Karpas-422 (cell line): ENCODE measurements around the gene MYL6B. TPM values are rescaled to one million over a fixed set of nuclear protein-coding genes. Genes with fewer than 3 reads are reported as not detected.

Experiments used
- DNase-seq: peaks from one replicate; pipeline ENCODE4 v3.0.0-alpha.2; 2015
- H2AFZ ChIP-seq: fragments of 200-600 bp; sonication (generic); 2 replicates; pipeline ENCODE4 v1.6.1; 2014; ENCODE audit warnings: antibody characterized with exemption, low read length, mixed read lengths
- H3K27ac ChIP-seq: fragments of 200-600 bp; sonication (generic); 2 replicates; pipeline ENCODE4 v1.5.1; 2014; ENCODE audit warnings: mild to moderate bottlenecking, low read length, moderate library complexity
- H3K27me3 ChIP-seq: fragments of 200-600 bp; sonication (generic); 2 replicates; pipeline ENCODE4 v1.6.1; 2014; ENCODE audit warnings: low read length, mixed read lengths
- H3K36me3 ChIP-seq: fragments of 200-600 bp; sonication (generic); 2 replicates; pipeline ENCODE4 v1.6.1; 2014; ENCODE audit warnings: low read length, mixed read lengths; ENCODE audit not compliant: insufficient read depth
- H3K4me1 ChIP-seq: fragments of 200-600 bp; sonication (generic); 2 replicates; pipeline ENCODE4 v1.6.1; 2014; ENCODE audit warnings: mild to moderate bottlenecking, low read length, mixed read lengths
- H3K4me2 ChIP-seq: fragments of 200-600 bp; sonication (generic); 2 replicates; pipeline ENCODE4 v1.6.1; 2014; ENCODE audit warnings: low read length, low read depth, mild to moderate bottlenecking; ENCODE audit not compliant: poor library complexity, severe bottlenecking
- H3K4me3 ChIP-seq: fragments of 200-600 bp; sonication (generic); 2 replicates; pipeline ENCODE4 v1.5.1; 2014; ENCODE audit warnings: mild to moderate bottlenecking, antibody characterized with exemption, low read length, mixed read lengths
- H3K79me2 ChIP-seq: fragments of 200-600 bp; sonication (generic); 2 replicates; pipeline ENCODE4 v1.6.1; 2014; ENCODE audit warnings: mild to moderate bottlenecking, low read length, mixed read lengths
- H3K9ac ChIP-seq: fragments of 200-600 bp; sonication (generic); 2 replicates; pipeline ENCODE4 v1.6.0; 2014; ENCODE audit warnings: low read length
- H3K9me2 ChIP-seq: fragments of 200-600 bp; sonication (generic), shearing (Covaris generic); replicated peaks from 2 replicates; pipeline ENCODE4 v1.6.0; 2014; ENCODE audit warnings: mild to moderate bottlenecking, low read length, moderate library complexity; ENCODE audit not compliant: insufficient read depth
- H3K9me3 ChIP-seq: fragments of 300-700, 200-600 bp; sonication (generic); 2 replicates; pipeline ENCODE4 v1.6.1; 2014; ENCODE audit warnings: low read length, mixed read lengths
- H4K20me1 ChIP-seq: fragments of 200-600 bp; sonication (generic); 2 replicates; pipeline ENCODE4 v1.6.1; 2014; ENCODE audit warnings: mild to moderate bottlenecking, antibody characterized with exemption, low read length, low read depth; ENCODE audit not compliant: insufficient read depth
- total RNA-seq: library from RNA; depleted of rRNA; stranded (reverse); fragments of >200 nt; shearing (Covaris generic); gene quantifications from 2 replicates; pipeline ENCODE4 v1.2.3, GENCODE V29; 2014; ENCODE audit warnings: low replicate concordance

Gene MYL6B
- total RNA-seq, 1 experiment from 2014 or later: 33.1 TPM

- H4K20me1 ChIP-seq: peaks cover 8% of the 10 kb centered on the region; the same call in 1 of the 2 replicates
- peak within 1 kb of the TSS; percentile 82 for H3K27ac ChIP-seq
- peaks cover 60% of the 10 kb centered on the region for H3K4me1 ChIP-seq
- peak within 1 kb of the TSS; percentile 93 for H3K9ac ChIP-seq
- peak within 1 kb of the TSS; percentile 80 for H3K4me2 ChIP-seq
- no peaks in the 10 kb centered on the region for H3K9me3 ChIP-seq
- H3K79me2 ChIP-seq: peaks cover 29% of the 10 kb centered on the region
- H2AFZ ChIP-seq: peak within 1 kb of the TSS; percentile 55; the same call in 1 of the 2 replicates
- DNase-seq: peak; percentile 99
- H3K4me3 ChIP-seq: peak within 1 kb of the TSS; percentile 84
- no peaks in the 10 kb centered on the region for H3K27me3 ChIP-seq
- peaks cover 32% of the 10 kb centered on the region for H3K36me3 ChIP-seq
- no peaks in the 10 kb centered on the region for H3K9me2 ChIP-seq
Measured at GRCh38 chr12:56158029-56158925, 5.9 kb downstream of the MYL6B start, which contains the start of gene MYL6. MYL6 (plus strand) TSS chr12:56158359; CDS start chr12:56158402, 43 bp downstream.

- peak overlapping the region; percentile 93 for H3K9ac ChIP-seq
- no peaks in the 10 kb centered on the region for H3K9me2 ChIP-seq
- peak overlapping the region; percentile 84 for H3K4me3 ChIP-seq
- no peaks in the 10 kb centered on the region for H3K9me3 ChIP-seq
- H3K79me2 ChIP-seq: peaks cover 27% of the 10 kb centered on the region
- peaks cover 56% of the 10 kb centered on the region for H3K4me1 ChIP-seq
- no peaks in the 10 kb centered on the region for H3K27me3 ChIP-seq
- H3K36me3 ChIP-seq: peaks cover 38% of the 10 kb centered on the region
- H4K20me1 ChIP-seq: peaks cover 8% of the 10 kb centered on the region; the same call in 1 of the 2 replicates
- peak; percentile 61 for DNase-seq
- H3K27ac ChIP-seq: peak overlapping the region; percentile 77
- H2AFZ ChIP-seq: no peak overlapping the region
- peak overlapping the region; percentile 80 for H3K4me2 ChIP-seq
Measured at GRCh38 chr12:56158926-56159461, 6.6 kb downstream of the MYL6B start.

GRCh38 chr12:56159482-56160192, 7.2 kb downstream of the MYL6B start:
- no peaks in the 10 kb centered on the region for H3K9me2 ChIP-seq
- H3K9me3 ChIP-seq: no peaks in the 10 kb centered on the region
- H3K4me2 ChIP-seq: peak overlapping the region; percentile 80
- H3K4me3 ChIP-seq: peak overlapping the region; percentile 84
- H2AFZ ChIP-seq: no peak overlapping the region
- peaks cover 27% of the 10 kb centered on the region for H3K79me2 ChIP-seq
- H3K36me3 ChIP-seq: peaks cover 41% of the 10 kb centered on the region
- H3K27ac ChIP-seq: peak overlapping the region; percentile 77
- no peak for DNase-seq
- peak overlapping the region; percentile 93 for H3K9ac ChIP-seq
- peaks cover 49% of the 10 kb centered on the region for H3K4me1 ChIP-seq
- H4K20me1 ChIP-seq: peaks cover 8% of the 10 kb centered on the region; the same call in 1 of the 2 replicates
- H3K27me3 ChIP-seq: no peaks in the 10 kb centered on the region

- Histone ChIP-seq H3K36me3 (peaks cover 45% of the 10 kb centered on the region), H3K4me1 (peaks cover 49% of the 10 kb centered on the region), H3K4me2 (peak overlapping the region; percentile 80), H3K4me3 (peak overlapping the region; percentile 84), H4K20me1 (peaks cover 8% of the 10 kb centered on the region; the same call in 1 of the 2 replicates), H3K27me3 (no peaks in the 10 kb centered on the region), H3K9me2 (no peaks in the 10 kb centered on the region), H3K9ac (peak overlapping the region; percentile 93), H3K9me3 (no peaks in the 10 kb centered on the region), H3K79me2 (peaks cover 27% of the 10 kb centered on the region), H2AFZ (no peak overlapping the region), H3K27ac (peak overlapping the region; percentile 34; the same call in 1 of the 2 replicates)
- no peak for DNase-seq
Measured at GRCh38 chr12:56160193-56160763, 7.9 kb downstream of the MYL6B start.

- Histone ChIP-seq H3K9ac (peak overlapping the region; percentile 93), H4K20me1 (peaks cover 8% of the 10 kb centered on the region; the same call in 1 of the 2 replicates), H3K4me3 (peak overlapping the region; percentile 84; the same call in 1 of the 2 replicates), H3K27me3 (no peaks in the 10 kb centered on the region), H3K4me2 (peak overlapping the region; percentile 80), H3K4me1 (peaks cover 49% of the 10 kb centered on the region), H3K9me2 (no peaks in the 10 kb centered on the region), H3K9me3 (no peaks in the 10 kb centered on the region), H3K79me2 (peaks cover 27% of the 10 kb centered on the region), H2AFZ (no peak overlapping the region), H3K36me3 (peaks cover 49% of the 10 kb centered on the region), H3K27ac (peak overlapping the region; percentile 34; the same call in 1 of the 2 replicates)
- no peak for DNase-seq
Measured at GRCh38 chr12:56160894-56161689, 8.7 kb downstream of the MYL6B start.

- Histone ChIP-seq H3K9ac (no peak overlapping the region), H3K9me3 (no peaks in the 10 kb centered on the region), H3K27me3 (no peaks in the 10 kb centered on the region), H4K20me1 (peaks cover 8% of the 10 kb centered on the region; the same call in 1 of the 2 replicates), H3K4me2 (no peak overlapping the region), H3K79me2 (peaks cover 27% of the 10 kb centered on the region), H3K4me1 (peaks cover 47% of the 10 kb centered on the region), H3K27ac (no peak overlapping the region), H2AFZ (no peak overlapping the region), H3K36me3 (peaks cover 49% of the 10 kb centered on the region), H3K9me2 (no peaks in the 10 kb centered on the region), H3K4me3 (no peak overlapping the region)
- DNase-seq: no peak
Measured at GRCh38 chr12:56161690-56162351, 9.4 kb downstream of the MYL6B start.
